CD4-positive, alpha-beta T cell treated with Interleukin-12 subunit alpha and Interleukin-12 subunit beta, for 1 hour (primary cell): Measurements from ENCODE around the gene AFTPH.

Experiments
- DNase-seq: peaks from one replicate; pipeline ENCODE4 v3.0.0-alpha.2; 2020

The AFTPH gene

DNA sequence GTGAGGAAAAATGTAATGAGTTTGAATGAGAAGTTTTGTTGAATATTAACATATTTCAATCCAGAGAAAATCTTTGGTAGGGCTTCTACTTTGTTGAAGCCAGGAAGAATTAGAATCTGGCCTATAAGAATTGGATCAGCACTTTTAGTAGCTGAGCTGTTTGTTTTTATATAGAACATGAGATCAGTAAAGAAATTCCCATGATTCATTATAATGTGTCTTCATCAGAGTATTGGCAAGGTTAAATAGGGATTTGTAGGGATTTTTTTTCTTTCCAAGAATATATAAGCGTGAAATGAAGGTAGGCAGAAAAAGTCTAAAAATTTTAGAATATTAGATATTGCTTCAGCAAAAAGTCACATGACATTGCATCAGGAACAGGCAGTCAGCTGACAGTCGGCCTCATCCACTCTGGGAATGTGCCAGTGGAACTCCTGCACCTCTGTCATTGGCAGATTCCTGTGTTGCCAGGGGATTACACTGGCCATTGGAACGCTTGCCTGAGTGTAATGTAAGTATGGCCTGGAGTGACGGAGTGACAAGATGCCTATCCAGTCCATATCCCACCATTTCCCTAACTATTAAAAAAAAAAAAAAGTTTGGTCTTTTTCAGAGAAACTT lies 69.0 kb downstream of the AFTPH start:
- no peak for DNase-seq

DNA sequence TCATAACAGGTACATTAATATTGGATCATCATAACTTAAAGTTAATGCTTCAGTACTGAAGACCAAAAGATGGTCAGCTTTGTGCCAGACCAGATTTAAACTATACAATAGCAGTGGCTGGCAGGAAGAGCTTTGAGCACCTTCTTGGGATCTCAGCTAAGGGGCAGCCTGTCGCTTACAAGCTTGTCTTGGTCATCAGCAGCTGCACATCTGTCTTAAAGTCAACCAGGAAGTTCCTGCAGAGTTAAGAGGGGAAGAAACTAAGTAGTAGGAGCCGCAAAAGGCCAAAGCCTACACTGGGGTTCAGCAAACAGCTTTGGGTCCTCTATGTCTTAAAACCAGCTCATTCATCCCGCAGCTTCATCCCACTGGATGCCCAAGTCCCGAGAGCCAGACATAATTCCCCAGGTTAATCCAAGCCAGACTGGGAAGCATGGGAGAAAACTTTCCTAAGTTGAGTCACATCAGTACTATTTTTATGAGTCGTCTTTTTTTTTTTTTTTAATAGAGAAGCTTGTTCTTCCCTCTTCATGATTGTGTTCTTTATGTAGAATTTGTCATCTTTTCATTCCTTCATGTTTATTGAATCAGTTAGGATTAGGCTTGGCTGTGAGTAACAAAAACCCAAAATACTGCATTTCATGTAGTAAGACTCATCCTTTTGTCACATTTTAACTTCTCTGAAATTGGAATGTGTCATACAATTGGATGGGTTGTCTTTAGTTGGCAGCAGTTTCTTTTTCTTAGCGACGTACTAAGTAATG lies 70.3 kb downstream of the AFTPH start:
- DNase-seq, result no peak

DNA sequence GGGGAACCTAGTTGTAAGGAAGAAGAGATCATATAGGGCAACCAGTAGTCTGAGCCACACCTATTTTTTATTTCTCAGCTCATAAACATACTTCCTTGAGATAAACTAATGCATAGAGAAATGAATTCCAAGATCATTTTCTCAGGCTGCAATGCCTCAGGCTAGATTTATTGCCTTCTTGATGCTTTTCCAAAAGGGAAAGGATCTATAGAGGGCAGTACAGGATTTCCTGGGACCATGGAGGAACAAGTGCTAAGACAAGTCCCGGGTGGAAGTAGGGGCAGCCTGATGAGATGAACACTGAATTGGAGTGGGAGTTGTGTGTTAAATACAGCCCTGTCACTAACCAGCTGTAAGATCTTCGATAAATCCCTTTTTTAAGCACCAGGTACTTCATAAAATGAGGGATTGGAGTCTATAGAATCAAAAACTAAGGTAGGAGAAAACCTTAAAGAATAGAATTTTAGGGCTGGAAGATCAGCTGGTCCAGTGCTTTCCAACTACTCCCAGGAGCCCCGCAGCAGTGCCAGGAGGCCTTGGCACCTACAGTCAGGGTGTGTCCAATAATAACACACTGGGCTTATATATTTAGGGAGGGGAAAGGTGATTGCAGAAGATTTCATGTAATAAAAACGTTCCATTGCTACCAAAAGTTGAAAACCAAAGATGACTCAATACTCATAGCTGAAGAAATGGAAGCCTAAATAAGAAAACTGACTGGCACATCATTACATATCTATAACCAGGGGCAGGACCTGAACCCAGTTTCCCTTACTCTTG lies 71.5 kb downstream of the AFTPH start:
- DNase-seq, result no peak

DNA sequence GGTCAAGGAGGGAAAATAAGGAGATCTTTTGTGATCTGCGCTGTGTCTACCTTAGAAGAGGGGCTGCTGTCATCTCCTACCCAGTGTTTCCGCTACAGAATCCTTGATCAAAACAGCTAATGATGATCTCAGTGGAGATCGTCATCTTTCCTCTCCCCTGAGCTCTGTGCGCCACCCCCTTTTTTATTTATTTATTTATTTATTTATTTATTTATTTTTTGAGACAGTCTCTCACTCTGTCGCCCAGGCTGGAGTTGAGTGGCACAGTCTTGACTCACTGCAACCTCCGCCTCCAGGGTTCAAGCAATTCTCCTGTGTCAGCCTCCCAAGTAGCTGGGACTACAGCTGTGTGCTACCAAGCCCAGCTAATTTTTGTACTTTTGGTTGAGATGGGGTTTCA lies 74.1 kb downstream of the AFTPH start:
- no peak for DNase-seq

DNA sequence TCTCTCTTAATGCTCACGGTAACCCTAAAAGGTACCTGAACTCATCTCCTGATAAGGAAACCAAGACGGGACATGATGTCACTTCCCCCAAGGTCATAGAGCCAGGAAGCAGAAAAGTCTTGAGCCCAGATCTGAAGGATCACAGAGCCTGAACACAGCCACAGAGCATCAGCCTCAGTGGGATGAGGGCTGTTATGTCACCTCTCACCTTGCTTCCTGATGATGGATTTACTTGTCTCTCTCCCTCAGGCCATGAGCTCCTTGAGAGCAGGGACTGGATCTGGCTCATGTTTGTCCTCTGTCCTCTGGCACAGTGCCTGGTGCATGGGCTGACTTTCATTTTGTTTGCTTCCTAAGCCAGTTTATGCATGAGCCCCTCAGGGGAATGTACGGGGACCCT lies 75.3 kb downstream of the AFTPH start:
- no peak for DNase-seq

DNA sequence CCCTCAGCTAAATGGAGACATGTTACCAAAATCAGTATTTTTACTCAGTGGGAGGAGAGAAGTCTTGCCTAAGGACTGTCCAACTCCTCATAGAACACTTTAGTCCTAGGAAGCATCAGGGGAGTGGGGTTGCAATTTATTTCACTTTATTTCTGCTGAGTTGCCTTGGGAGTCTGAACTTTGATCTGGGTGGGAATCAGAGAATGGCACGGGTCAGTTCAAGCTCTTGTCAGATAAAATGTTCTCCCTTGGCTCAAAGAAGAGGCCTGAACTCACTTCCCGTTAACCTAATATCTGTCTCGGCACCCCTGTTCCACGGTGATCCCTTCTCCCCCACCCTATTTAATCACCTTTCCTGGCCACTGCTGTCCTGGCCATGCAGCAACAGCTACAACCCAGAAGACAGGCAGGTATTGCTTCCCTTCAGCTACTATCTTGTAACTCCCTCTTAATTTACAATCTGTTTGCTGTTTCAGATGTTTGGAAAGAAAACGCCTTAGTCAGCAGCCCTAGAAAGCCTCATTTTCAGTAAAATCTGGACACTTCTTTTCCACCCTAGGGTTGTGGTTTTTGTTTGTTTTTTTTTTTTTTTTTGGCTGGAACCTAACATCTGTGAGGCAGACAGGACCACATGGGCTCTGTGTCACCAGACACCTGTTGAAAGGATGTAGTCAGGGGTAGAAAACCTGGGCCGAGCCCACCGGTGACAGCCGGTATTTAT lies 77.1 kb downstream of the AFTPH start:
- DNase-seq, result no peak

DNA sequence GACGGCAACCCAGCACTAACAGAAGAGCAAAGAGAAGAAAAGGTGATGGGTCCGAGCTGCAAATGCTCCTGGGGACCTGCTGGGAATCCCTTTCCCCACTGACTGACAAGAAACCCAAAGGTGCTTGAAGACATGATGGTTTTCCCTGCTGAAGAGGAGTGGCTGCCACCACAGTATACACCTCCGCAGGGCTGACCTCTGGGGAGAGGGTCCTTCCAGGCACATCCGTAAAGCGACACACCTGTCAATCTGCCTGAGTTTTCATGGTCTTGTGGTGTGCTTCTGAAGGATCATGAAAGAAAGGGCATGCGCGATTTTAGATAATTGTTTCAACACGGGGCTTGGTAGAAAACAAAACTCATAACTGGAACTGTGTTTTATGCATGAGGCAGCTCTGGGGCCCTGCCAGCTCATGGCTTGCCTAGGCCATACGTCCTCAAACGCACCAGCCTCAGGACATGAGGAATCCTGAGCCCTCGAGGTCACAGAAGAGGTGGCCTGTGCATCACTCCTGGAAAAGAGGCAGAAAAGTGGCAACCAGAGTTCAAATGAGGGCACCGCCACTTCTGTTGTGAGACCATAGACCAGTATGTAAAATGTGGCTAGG lies 77.8 kb downstream of the AFTPH start:
- no peak for DNase-seq

DNA sequence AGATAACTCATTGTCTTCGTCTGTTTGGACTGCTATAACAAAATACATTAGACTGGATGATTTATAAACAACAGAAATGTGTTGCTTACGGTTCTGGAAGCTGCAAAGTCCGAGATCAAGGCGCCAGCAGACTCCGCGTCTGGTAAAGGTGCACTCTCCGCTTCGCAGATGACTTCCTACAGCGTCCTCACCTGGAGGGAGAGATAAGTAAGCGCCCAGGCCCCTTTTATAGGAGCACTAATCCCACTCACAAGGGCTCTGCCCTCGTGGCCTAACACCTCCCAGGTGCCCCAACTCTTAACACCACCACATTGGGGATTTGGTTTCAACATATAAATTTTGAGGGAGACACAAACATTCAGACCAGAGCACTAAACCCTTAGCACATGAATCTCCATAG lies 78.3 kb downstream of the AFTPH start:
- no peak for DNase-seq

DNA sequence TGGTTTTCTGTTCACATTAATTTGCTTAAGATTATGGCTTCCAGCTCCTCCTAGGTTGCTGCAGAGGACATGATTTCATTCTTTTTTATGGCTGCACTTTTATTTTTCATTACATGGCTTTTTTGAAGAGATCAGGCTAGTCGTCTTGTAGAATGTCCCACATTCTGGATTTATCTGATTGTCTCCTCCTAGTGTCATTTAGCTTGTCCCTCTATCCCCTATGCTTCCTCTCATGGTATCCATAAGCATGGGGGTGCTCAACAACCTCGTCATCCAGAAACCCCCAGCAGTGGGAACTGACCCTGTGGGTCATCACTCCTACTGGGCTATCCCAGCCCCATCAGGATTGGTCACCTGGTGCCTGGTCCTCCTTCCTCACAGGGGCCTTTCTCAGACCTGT lies 80.0 kb downstream of the AFTPH start:
- DNase-seq, result no peak

DNA sequence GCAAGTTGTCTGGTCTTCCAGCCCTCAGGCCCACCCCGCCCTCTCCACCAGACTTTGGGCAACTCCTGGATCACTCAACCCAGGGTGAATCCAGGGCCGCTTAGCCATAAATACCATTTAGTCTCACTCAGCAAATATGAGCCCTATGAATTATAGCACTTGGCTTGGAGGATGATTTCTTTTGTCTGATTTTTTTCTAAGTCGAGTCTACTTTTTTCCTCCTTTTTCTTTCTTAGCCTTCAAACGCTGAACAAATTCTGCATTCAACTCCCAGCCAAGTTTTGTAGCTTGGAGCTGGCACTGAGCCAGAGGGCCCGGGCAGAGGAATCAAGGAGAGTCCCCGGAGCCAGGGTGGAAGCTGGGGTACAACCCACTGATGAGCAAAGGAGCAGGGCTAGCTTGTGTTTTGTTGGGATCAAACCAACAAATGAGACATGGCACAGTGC lies 80.9 kb downstream of the AFTPH start:
- DNase-seq, result no peak

DNA sequence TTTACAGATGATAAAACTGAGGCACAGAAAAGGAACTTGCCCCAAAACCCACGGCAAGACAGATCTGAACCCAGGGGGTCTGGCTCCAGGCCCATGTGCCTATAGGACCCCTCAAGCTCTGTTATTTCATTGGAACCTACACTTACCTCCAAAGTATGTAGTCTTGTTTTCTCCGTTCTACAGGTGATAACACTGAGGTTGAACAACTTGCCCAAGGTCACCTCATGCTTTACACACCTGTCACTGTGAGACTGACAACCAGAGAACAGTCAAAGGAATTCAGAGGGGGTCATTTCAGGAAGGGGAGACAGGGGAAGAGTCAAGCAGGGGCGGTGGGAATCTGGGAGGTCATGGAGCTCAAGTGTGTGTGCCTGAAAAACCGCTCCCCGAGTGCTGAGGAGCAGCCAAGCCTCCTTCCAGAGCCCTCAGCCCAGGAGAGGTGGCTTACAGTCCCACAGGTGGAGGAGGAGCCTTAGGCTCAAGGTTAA lies 81.9 kb downstream of the AFTPH start:
- DNase-seq, result no peak

DNA sequence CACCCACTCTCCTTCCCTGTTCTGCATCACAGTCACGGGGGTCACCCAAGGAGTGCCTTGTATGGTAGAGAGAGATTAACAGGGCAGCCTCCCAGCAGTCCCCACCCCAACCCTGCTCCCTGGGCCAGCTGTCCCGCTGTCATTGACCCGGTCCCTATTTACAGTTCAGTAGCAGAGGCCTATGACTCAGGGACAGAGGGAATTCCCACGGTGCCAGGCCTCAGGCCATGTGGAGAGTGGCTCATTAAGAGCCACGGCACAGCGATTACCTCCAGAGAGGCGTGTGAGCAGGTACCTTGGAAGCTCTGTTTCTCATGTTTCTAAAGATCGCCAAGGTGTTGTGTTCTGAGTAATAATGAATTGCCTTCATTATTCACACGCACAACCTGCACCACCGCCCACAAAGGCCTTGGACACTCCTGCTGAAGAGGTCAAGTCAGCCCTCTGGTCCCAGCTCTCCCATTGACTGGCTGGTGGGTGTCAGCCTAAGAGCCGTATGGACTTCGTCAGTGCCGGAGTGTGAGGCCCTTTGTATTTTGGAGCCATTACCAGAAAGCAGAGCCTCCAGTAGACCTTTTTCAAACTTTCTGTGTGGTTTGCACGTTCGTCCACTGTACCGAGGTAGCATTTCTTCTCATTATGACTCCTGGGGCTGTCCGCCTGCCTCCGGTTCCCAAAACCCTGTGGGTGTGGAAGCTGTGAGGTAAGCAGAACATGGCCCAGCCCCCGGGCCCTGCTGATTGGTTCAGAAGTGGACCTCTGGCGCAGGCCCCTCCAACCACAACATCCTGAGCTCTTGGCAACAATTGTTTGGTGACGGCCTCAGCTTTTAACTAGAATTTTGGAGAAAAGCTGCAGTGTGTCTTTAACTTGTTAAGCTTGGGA lies 82.6 kb downstream of the AFTPH start:
- DNase-seq, result peak; percentile 91

DNA sequence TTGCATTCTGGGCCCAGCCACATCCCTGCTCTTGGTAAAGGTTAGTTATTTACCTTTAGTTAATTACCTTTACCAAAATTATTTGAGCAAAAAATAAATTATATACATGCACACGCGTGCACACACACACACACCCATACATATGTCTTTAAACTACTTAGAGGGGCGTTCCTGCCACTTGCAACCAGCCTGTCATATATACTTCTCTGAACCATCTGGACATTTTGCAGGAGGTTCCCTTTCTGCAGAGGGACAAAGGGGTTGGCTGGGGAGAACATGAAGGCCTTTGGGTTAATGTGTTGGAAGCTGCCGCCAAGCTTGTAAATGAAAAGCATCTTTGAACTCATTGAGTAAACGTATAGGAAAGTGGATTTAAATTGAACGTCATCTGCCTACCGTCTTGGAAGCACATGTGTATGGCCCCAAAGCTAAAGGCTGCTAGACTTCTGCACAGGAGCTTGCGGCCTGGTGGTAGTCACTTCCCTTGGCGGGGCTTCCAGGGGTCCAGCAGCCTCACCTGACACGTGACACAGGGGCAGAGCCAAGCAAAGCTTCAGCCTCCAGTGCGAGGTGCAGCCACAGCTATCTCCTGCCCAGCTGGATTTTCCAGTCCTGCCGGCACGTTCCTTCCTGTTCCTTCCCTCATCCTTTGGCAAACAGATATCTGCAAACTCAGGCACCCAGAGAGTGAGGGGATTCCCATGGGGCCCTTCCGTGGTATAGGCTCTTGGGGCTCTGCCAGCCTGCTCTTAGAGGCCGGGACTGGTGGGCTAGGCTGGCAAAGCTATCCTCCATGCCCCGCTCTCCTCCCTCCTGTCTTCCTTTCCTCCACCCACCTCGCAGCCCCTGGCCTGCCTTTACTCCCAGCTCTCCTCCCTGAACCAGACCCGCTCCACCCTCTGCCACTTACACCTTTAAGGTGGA lies 83.5 kb downstream of the AFTPH start:
- no peak for DNase-seq

DNA sequence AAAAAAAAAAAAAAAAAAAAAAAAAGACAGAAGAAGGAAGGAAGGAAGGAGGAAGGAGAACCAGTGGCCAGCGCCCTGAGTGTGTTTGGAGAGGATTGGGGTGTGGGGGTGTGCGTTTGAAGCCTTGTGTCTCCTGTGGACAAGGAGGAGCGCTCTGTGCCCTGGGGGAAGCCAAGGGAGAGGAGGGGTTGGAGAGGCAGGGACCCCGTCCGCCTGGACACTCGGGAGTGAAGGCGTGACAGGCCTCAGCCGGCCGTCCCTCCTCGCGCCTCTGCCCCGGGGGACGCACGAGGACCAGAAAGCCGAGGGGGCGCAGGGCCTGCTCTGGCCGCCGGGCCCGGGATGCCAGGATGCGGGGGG lies 84.7 kb downstream of the AFTPH start:
- DNase-seq, result no peak

DNA sequence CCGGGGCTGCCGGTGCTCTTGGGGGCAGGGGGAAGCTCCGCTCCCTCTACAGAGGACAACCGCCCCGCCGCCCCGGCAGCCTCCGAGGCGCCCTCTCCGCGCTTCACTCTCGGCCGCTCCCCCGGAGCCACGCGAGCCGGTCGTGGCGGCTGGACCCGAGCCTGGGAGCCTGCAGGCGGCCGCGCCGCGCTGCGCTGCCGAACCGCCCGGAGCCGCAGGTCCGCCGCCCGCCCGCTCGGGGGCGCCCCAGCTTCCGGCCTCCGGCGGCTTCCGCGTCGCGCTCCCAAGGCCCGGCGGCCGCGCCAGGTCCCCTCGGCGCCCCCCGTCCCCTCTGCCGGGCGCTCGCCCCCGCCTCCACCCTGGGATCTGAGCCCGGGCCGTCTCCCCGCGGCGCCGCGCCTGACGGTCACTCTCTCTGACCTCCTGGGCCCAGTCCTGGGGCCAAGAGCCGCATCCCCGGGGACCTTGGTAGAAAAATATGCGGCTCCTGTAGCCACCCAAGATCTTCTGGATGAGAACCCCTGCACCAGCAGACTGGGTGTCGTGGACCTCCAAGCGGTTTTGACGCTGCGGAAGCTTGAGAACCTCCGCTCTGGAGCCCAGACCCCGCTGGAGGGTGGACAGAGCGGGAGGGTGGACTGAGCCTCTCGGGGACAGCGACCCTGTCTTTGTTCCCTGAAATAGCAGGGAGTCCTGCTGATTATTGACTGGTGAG lies 85.3 kb downstream of the AFTPH start:
- peak; percentile 76 for DNase-seq

DNA sequence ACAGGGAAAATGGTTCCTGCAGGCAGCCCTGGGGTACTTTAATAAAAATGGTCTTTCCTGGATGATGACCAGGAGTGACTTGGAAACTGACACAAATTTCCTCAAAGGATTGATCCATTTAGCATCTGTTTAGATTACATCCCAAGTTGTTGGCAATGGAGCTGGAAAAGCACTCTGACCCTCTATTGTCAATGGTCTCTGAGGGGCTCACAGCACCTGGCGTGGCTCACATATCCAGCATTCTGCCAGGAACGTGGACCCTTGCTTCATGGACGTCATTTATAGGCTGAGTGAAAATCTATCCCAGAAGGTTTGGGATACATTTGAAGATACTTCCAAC lies 85.8 kb downstream of the AFTPH start:
- DNase-seq, result no peak

DNA sequence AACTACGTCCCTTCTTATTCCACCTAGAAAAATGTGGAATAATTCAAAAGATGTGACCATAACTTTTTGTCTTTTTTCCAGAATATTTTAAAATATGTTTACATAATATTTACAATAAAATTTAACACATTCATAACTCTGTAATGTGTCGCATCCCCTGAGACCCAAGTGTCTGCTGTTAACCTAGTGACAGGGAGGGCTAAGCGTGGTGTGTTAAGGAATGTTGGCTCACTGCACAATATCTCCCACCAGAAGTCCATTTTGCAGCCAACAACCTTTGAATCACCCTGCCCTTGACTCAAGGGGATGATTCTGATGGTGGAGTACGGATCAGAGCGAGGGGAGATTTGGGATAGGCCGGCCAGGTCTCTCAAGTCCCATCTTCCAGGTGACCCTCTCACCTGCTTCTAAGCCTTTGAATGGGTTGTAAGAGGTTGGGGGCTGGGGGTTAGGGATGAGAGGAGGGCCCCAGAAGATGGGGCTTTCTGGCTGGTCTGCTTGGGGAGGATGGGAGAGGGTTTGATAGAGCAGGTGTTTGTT lies 86.3 kb downstream of the AFTPH start:
- no peak for DNase-seq

DNA sequence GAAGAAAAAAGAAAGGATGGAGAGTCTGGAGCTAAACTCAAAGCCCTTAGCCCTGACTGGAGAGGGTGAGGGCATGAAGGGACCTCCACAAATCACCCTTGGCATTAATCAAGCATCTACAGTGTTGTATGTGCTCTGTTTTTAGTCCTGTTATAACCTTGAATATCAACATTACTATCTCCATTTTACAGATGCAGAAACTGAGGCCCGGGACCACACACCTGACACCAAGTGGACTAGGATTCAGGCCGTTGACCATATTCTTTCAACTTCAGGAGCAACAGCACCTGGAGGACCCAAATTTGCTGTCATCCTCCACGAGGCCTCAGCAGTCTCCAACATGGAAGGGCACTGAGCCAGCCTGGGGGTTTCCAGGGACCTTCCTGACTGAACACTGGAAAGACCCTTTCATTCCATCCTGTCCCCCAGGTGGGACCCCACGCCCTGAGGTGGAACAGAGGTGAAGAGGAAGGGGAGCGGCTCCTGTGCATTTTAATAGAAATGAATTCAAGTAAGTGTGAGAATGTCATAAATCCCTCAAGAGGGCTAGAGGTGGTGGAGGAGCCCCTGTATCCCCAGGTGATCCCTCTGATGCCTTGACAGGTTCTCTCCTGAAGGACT lies 88.6 kb downstream of the AFTPH start:
- DNase-seq, result no peak

DNA sequence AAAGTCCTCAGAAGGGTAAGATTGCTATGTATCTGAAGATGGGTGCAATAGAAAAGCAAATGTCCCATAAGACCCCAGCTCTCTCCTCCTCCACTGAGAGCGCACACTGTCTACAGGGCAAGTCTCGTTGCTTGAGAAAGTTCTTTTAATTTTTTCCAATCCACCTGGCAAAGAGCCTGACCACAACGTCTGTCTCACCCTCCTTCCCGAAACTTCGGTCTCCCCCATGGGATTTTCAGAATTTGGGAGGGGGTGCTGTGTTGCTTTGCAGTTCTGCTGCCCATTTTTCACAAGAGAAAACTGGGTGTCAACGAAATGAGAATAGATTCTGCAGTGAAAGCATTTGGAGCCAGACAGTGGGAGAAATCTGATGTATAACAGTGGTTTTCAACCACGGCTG lies 89.1 kb downstream of the AFTPH start:
- no peak for DNase-seq
